GM12873 (cell line): ENCODE data around the gene DNAJB1.

Experiments
- TF ChIP-seq, protein P1 (sequence below): IDR thresholded peaks from 2 replicates; pipeline ENCODE4 v1.5.1; 2012; ENCODE audit warnings: low read depth, mild to moderate bottlenecking, moderate library complexity, low read length, control low read depth; ENCODE audit not compliant: insufficient read depth; ENCODE audit errors: missing control alignments

DNAJB1 gene

DNA sequence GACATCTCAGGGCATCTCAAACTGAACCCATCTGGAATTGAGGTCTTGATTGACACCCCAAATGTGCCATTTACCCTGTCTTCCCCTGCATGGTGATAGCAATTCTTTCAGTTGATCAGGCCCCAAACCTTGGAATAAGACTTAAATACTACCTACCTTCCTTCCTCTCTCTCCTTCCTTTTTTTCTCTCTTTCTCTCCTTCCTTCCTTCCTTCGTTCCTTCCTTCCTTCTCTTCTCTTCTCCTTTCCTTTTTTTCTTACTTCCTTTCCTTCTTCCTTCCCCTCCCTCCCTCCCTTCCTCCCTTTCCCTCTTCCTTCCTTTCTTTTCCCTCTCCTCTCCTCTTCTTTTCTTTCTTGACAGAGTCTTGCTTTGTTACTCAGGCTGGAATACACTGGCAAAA is 14.9 kb downstream of the DNAJB1 start:
- TF ChIP-seq, protein P1, sequence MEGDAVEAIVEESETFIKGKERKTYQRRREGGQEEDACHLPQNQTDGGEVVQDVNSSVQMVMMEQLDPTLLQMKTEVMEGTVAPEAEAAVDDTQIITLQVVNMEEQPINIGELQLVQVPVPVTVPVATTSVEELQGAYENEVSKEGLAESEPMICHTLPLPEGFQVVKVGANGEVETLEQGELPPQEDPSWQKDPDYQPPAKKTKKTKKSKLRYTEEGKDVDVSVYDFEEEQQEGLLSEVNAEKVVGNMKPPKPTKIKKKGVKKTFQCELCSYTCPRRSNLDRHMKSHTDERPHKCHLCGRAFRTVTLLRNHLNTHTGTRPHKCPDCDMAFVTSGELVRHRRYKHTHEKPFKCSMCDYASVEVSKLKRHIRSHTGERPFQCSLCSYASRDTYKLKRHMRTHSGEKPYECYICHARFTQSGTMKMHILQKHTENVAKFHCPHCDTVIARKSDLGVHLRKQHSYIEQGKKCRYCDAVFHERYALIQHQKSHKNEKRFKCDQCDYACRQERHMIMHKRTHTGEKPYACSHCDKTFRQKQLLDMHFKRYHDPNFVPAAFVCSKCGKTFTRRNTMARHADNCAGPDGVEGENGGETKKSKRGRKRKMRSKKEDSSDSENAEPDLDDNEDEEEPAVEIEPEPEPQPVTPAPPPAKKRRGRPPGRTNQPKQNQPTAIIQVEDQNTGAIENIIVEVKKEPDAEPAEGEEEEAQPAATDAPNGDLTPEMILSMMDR = no peak

DNA sequence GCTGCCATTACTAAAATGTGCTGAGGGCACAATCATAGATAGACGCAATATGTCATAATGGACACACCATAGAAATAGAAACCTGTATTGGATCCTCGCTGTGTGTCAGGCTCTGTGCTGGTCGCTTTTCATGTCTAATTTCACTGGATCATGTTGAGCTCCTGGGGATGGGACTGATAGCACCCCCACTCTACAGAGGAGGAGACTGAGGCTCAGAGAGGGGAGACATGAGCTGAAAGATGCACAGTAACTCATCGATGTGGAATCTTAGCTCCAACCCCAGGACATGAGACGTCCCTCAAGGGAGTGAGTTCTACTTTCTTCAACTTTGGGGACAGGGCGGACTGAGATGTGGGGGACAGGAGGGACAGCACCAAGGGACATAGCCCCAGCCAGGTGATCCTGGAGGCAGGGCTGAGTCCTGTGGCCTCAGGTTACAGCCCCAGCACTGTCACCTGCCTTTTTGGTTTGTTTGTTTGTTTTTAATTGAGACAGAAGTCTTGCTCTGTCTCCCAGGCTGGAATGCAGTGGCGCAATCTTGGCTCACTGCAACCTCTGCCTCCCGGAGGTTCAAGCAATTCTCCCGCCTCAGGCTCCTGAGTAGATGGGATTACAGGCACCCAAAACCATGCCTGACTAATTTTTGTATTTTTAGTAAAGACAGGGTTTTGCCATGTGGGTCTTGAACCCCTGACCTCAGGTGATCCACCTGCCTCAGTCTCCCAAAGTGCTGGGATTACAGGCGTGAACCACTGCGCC is 15.7 kb downstream of the DNAJB1 start:
- TF ChIP-seq, protein P1 = no peak

DNA sequence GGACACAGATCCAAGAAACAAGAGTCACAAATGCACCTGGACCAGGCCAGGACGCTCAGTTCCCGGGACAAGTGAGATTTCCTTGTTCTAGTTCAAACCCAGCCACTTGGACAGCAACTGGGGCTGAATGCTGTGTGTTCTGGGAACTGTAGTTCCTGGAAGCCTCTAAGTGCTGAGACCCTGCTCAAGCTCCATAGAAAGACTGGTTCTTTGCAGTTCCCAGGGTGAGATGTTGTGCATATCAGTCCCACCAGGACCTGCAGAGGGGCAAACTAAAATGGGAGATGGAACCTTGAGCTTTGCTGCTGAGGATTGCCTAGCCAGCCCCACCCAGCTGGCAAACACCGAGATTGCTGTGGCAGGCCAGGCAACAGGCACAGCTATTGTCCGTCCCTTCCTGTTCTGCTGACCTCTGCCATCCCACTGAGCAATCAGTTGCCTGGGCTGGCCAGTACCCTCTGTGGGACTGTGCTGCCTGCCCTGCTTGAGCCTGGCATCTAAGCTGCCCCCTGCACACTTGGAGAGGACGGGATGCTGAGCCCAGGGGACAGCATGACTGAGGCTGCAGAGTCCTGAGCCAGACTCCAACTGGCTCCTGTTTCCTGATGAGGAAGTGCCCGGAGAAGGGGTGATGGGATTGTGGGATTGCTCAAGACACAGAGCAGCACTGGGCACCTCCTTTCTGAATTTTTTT is 20.8 kb downstream of the DNAJB1 start:
- TF ChIP-seq, protein P1 = no peak

GRCh38 chr19:14496834-14497227 is 21.4 kb downstream of the DNAJB1 start:
- TF ChIP-seq, protein P1 = no peak

DNA sequence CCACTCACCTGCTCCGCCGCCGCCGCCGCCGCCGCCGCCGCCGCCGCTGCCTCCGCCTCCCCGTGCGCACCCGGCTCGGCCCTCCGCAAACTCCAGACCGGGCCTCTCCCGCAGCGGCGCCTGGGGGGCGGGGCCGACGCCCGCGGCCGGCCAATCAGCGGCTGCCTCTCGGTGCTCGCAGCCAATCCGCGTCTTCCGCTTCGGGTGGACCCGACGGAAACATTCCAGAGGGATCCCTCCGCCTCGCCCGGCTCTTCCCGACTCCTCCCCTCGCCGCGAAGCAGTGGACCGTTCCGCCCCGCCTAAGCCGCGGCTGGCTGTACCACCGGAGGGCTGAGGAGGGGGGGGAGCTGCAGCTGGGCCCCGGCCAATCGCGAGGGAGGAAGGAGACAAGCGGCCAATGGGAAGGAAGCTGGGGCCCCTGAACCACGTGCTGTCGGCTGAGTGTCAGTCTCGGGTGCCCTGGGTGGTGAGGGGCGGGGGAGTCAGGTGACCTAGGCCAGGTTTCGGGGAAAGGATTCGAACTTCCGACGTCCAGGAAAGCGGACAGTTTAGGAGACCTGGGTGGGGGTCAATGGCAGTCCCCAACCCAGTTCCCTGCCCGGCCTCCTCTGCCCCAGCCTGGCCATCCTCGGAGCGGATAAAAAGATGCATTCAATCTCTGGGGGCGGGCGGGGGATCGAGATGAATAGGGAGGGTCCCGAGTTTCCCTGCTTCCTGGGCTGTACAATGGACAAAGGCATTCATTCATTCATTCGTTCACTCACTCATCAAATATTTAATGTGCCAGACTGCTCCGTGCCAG is 22.0 kb downstream of the DNAJB1 start, which contains the start of gene GIPC1:
GIPC1 (minus strand) TSS at position 99 of the 805 bp plus-strand sequence. CDS start 13,151 bp downstream, outside the sequence.
- TF ChIP-seq, protein P1 = no peak

DNA sequence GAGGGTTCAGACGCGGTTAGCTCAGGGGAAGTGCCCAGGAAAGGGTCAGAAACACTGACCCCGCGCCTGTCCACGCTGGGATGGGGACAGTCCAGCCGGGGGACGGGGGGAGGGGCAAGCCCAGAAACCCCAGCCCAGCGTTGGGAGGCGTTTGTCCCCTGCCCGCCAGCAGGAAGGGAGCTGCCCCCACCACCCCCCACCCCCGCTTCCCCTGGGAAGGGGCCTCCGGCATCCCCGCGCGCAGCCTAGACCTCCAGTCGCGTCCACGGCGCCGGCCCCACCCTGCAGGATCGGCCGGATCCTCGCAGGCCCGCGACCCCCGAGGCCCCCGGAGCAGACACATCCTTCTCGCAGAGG is 22.5 kb downstream of the DNAJB1 start:
- TF ChIP-seq, protein P1 = no peak
